Measurements from ENCODE around the gene PNPO. TPM values are rescaled to one million over a fixed set of nuclear protein-coding genes. Genes with fewer than 3 reads are reported as not detected.

PNPO gene
- polyA plus RNA-seq, 1 donor from 2014 or later = 1.7 TPM

GRCh38 chr17:47902039-47902744 is 39.2 kb upstream of the PNPO start:
- Histone ChIP-seq H3K27ac (ENCODE audit: low read length) (no peak overlapping the region), H3K4me2 (ENCODE audit: low read length) (no peak overlapping the region), H3K9me2 (ENCODE audit: insufficient read depth, low read length) (no peaks in the 10 kb centered on the region), H3K36me3 (ENCODE audit: insufficient read depth, low read length) (no peaks in the 10 kb centered on the region), H4K20me1 (ENCODE audit: insufficient read depth) (no peaks in the 10 kb centered on the region), H3K9me3 (ENCODE audit: low read length) (no peaks in the 10 kb centered on the region), H3K79me2 (replicated peaks; ENCODE audit: insufficient read depth, low read length) (peaks cover 7% of the 10 kb centered on the region), H3K27me3 (ENCODE audit: insufficient read depth, low read depth, low read length) (no peaks in the 10 kb centered on the region), H3K9ac (ENCODE audit: low read length) (no peak overlapping the region), H3K4me3 (ENCODE audit: low read length) (no peak overlapping the region), H3F3A (ENCODE audit: insufficient read depth, low read length, poor library complexity, severe bottlenecking) (no peaks in the 10 kb centered on the region), H2AFZ (ENCODE audit: low read depth, low read length) (no peak overlapping the region)
- TF ChIP-seq TAF1 (IDR thresholded peaks at IDR 0.05; ENCODE audit: low read depth) = no peak
- no peak for TF ChIP-seq MXI1 (conservative IDR thresholded peaks at IDR 0.05; ENCODE audit: poor library complexity, severe bottlenecking)
- TF ChIP-seq, protein P1, sequence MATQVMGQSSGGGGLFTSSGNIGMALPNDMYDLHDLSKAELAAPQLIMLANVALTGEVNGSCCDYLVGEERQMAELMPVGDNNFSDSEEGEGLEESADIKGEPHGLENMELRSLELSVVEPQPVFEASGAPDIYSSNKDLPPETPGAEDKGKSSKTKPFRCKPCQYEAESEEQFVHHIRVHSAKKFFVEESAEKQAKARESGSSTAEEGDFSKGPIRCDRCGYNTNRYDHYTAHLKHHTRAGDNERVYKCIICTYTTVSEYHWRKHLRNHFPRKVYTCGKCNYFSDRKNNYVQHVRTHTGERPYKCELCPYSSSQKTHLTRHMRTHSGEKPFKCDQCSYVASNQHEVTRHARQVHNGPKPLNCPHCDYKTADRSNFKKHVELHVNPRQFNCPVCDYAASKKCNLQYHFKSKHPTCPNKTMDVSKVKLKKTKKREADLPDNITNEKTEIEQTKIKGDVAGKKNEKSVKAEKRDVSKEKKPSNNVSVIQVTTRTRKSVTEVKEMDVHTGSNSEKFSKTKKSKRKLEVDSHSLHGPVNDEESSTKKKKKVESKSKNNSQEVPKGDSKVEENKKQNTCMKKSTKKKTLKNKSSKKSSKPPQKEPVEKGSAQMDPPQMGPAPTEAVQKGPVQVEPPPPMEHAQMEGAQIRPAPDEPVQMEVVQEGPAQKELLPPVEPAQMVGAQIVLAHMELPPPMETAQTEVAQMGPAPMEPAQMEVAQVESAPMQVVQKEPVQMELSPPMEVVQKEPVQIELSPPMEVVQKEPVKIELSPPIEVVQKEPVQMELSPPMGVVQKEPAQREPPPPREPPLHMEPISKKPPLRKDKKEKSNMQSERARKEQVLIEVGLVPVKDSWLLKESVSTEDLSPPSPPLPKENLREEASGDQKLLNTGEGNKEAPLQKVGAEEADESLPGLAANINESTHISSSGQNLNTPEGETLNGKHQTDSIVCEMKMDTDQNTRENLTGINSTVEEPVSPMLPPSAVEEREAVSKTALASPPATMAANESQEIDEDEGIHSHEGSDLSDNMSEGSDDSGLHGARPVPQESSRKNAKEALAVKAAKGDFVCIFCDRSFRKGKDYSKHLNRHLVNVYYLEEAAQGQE (IDR thresholded peaks at IDR 0.05; ENCODE audit: borderline replicate concordance) = no peak
- no peak for TF ChIP-seq RAD21 (conservative IDR thresholded peaks at IDR 0.05)
- TF ChIP-seq EP300 (conservative IDR thresholded peaks at IDR 0.05; ENCODE audit: poor library complexity, severe bottlenecking) = no peak
- TF ChIP-seq SMC3 (conservative IDR thresholded peaks at IDR 0.05; ENCODE audit: poor library complexity) = no peak
- no peak for TF ChIP-seq POLR2AphosphoS5 (IDR thresholded peaks at IDR 0.05)
- TF ChIP-seq, protein P2, sequence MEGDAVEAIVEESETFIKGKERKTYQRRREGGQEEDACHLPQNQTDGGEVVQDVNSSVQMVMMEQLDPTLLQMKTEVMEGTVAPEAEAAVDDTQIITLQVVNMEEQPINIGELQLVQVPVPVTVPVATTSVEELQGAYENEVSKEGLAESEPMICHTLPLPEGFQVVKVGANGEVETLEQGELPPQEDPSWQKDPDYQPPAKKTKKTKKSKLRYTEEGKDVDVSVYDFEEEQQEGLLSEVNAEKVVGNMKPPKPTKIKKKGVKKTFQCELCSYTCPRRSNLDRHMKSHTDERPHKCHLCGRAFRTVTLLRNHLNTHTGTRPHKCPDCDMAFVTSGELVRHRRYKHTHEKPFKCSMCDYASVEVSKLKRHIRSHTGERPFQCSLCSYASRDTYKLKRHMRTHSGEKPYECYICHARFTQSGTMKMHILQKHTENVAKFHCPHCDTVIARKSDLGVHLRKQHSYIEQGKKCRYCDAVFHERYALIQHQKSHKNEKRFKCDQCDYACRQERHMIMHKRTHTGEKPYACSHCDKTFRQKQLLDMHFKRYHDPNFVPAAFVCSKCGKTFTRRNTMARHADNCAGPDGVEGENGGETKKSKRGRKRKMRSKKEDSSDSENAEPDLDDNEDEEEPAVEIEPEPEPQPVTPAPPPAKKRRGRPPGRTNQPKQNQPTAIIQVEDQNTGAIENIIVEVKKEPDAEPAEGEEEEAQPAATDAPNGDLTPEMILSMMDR (IDR thresholded peaks at IDR 0.05; ENCODE audit: poor library complexity, severe bottlenecking) = no peak
- no peak for TF ChIP-seq EZH2 (IDR thresholded peaks at IDR 0.05; ENCODE audit: borderline replicate concordance, insufficient read depth, low read length, poor library complexity, severe bottlenecking)

DNA sequence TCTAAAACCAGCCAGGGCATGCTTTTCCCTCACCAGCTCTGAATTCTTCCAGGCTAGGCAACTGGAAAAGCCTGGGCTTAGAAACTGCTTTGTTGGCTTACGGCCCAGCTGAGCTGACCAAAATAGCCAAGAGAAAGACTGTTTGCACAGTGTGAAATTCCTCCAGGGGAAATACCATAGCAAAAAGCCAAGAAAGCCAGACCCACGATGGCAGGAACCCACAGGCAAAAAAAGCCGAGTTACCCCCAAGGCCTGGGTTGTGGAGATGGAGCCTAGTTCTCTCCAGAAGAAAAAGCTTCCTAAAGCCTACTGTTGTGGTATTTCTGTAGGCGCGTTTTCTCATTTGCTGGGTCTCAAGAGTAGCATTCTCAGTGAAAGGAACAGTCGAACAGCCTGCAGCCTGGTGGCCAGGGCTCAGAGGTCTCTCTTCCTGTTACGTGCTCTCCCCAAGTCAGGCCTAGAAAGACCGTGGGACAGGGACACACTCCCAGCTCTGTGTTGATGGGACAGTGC is 36.1 kb upstream of the PNPO start:
- Histone ChIP-seq H3K4me2 (ENCODE audit: low read length) (no peak overlapping the region), H2AFZ (ENCODE audit: low read depth, low read length) (no peak overlapping the region), H3K9me2 (ENCODE audit: insufficient read depth, low read length) (no peaks in the 10 kb centered on the region), H3K9ac (ENCODE audit: low read length) (no peak overlapping the region), H3K36me3 (ENCODE audit: insufficient read depth, low read length) (no peaks in the 10 kb centered on the region), H4K20me1 (ENCODE audit: insufficient read depth) (no peaks in the 10 kb centered on the region), H3K27me3 (ENCODE audit: insufficient read depth, low read depth, low read length) (no peaks in the 10 kb centered on the region), H3K27ac (ENCODE audit: low read length) (no peak overlapping the region), H3K4me3 (ENCODE audit: low read length) (no peak overlapping the region), H3F3A (ENCODE audit: insufficient read depth, low read length, poor library complexity, severe bottlenecking) (no peaks in the 10 kb centered on the region), H3K79me2 (replicated peaks; ENCODE audit: insufficient read depth, low read length) (no peaks in the 10 kb centered on the region), H3K9me3 (ENCODE audit: low read length) (no peaks in the 10 kb centered on the region)
- TF ChIP-seq, protein P1 (IDR thresholded peaks at IDR 0.05; ENCODE audit: borderline replicate concordance) = no peak
- no peak for TF ChIP-seq MXI1 (conservative IDR thresholded peaks at IDR 0.05; ENCODE audit: poor library complexity, severe bottlenecking)
- no peak for TF ChIP-seq RAD21 (conservative IDR thresholded peaks at IDR 0.05)
- no peak for TF ChIP-seq SMC3 (conservative IDR thresholded peaks at IDR 0.05; ENCODE audit: poor library complexity)
- no peak for TF ChIP-seq POLR2AphosphoS5 (IDR thresholded peaks at IDR 0.05)
- no peak for TF ChIP-seq EP300 (conservative IDR thresholded peaks at IDR 0.05; ENCODE audit: poor library complexity, severe bottlenecking)
- TF ChIP-seq, protein P2 (IDR thresholded peaks at IDR 0.05; ENCODE audit: poor library complexity, severe bottlenecking) = no peak
- TF ChIP-seq EZH2 (IDR thresholded peaks at IDR 0.05; ENCODE audit: borderline replicate concordance, insufficient read depth, low read length, poor library complexity, severe bottlenecking) = no peak
- no peak for TF ChIP-seq TAF1 (IDR thresholded peaks at IDR 0.05; ENCODE audit: low read depth)

All from neural cell (in vitro differentiated cells).